Measurements from ENCODE around the gene LRIG2. TPM values are rescaled to one million over a fixed set of nuclear protein-coding genes. Genes with fewer than 3 reads are reported as not detected.
"Not testable (repeated sequence)": the region's sequence is repeated elsewhere in the genome, so short reads cannot be mapped to it uniquely, and the experiment has no call there.

The LRIG2 gene
- 13.9 and 14.8 TPM in 2 replicates for total RNA-seq (2021)
- Bru-seq, nascent RNA: percentile 81 among the genes with signal in this experiment
- percentile 87 among the genes with signal in this experiment for BruChase-seq, experiment 1, labeled RNA remaining after a 2-hour chase
- BruChase-seq, experiment 2, labeled RNA remaining after a 6-hour chase: percentile 82 among the genes with signal in this experiment
- long read RNA-seq, full-length matches to known transcripts: 5 of 12 reads
- long read RNA-seq, partial matches to known transcripts: 3 of 12 reads
- long read RNA-seq, other reads (novel, unspliced or antisense): 4 of 12 reads

- Histone ChIP-seq H3K4me3 (ENCODE audit: low read depth, low read length, poor library complexity, severe bottlenecking) (peak within 1 kb of the TSS; percentile 71), H3K27me3 (replicated peaks; ENCODE audit: insufficient read depth, low read depth, low read length, poor library complexity) (no peaks in the 10 kb centered on the region), H3K36me3 (ENCODE audit: insufficient read depth, low read length, poor library complexity, severe bottlenecking) (peaks cover 5% of the 10 kb centered on the region), H3K27ac (ENCODE audit: low read depth, low read length, poor library complexity, severe bottlenecking) (peak within 1 kb of the TSS; percentile 75), H3K9me3 (ENCODE audit: low read depth, low read length, poor library complexity, severe bottlenecking) (no peaks in the 10 kb centered on the region), H3K4me1 (ENCODE audit: insufficient read depth, low read length, poor library complexity, severe bottlenecking) (peaks cover 10% of the 10 kb centered on the region)
- DNase-seq (ENCODE audit: low spot score): peak; percentile 99
- POLR2A ChIA-PET (ENCODE audit: low non-redundant PET): no interaction called here
- TF ChIP-seq EZH2 (IDR thresholded peaks at IDR 0.05; ENCODE audit: borderline replicate concordance, low read depth, low read length, poor library complexity, severe bottlenecking) (no peak), CTCF (conservative IDR thresholded peaks at IDR 0.05; ENCODE audit: low read depth, low read length) (peak; percentile 98)
- CTCF ChIA-PET: interaction anchor here (0.5 to 1.7 kb wide), 19 partner anchors 11 to 595 kb away, joined by 3 to 14 read pairs (median 5); partner anchors contain the start of genes PPM1J and SLC16A1
- intact Hi-C loops (cut with micrococcal nuclease; ENCODE audit: unreplicated experiment): loop anchor here (2.0 kb wide), 2 partner anchors 192 to 356 kb away; no protein-coding TSS in a partner anchor
- BruUV-seq (replicated peaks): no TSS peak
These were observed at the start of gene LRIG2 for GRCh38 chr1:113072757-113073478. LRIG2 (plus strand) TSS chr1:113073198; CDS start chr1:113073407, 209 bp downstream.

- not testable (repeated sequence) for H3K9me3 ChIP-seq (ENCODE audit: low read depth, low read length, poor library complexity, severe bottlenecking)
These were observed 49.7 kb upstream of the LRIG2 start for GRCh38 chr1:113023316-113023715.

GRCh38 chr1:113027007-113027406, 46.0 kb upstream of the LRIG2 start:
- H3K36me3 ChIP-seq (ENCODE audit: insufficient read depth, low read length, poor library complexity, severe bottlenecking): no peaks in the 10 kb centered on the region
- no peak overlapping the region for H3K27ac ChIP-seq (ENCODE audit: low read depth, low read length, poor library complexity, severe bottlenecking)
- BruUV-seq (replicated peaks): no TSS peak
- POLR2A ChIA-PET (ENCODE audit: low non-redundant PET): no interaction called here
- intact Hi-C loops (cut with micrococcal nuclease; ENCODE audit: unreplicated experiment): no loop called here
- no peak for DNase-seq (ENCODE audit: low spot score)
- no peaks in the 10 kb centered on the region for H3K27me3 ChIP-seq (replicated peaks; ENCODE audit: insufficient read depth, low read depth, low read length, poor library complexity)
- CTCF ChIA-PET: no interaction called here
- TF ChIP-seq CTCF (conservative IDR thresholded peaks at IDR 0.05; ENCODE audit: low read depth, low read length) (no peak), EZH2 (IDR thresholded peaks at IDR 0.05; ENCODE audit: borderline replicate concordance, low read depth, low read length, poor library complexity, severe bottlenecking) (no peak)
- H3K4me3 ChIP-seq (ENCODE audit: low read depth, low read length, poor library complexity, severe bottlenecking): no peak overlapping the region
- no peaks in the 10 kb centered on the region for H3K9me3 ChIP-seq (ENCODE audit: low read depth, low read length, poor library complexity, severe bottlenecking)
- peaks cover under 1% of the 10 kb centered on the region for H3K4me1 ChIP-seq (ENCODE audit: insufficient read depth, low read length, poor library complexity, severe bottlenecking)

More at GRCh38 chr1:113023316-113023715, 49.7 kb upstream of the LRIG2 start:
- CTCF ChIA-PET; H3K4me3 ChIP-seq (ENCODE audit: low read depth, low read length, poor library complexity, severe bottlenecking); BruUV-seq (replicated peaks); H3K36me3 ChIP-seq (ENCODE audit: insufficient read depth, low read length, poor library complexity, severe bottlenecking); intact Hi-C loops (cut with micrococcal nuclease; ENCODE audit: unreplicated experiment); H3K27me3 ChIP-seq (replicated peaks; ENCODE audit: insufficient read depth, low read depth, low read length, poor library complexity); H3K27ac ChIP-seq (ENCODE audit: low read depth, low read length, poor library complexity, severe bottlenecking); DNase-seq (ENCODE audit: low spot score); POLR2A ChIA-PET (ENCODE audit: low non-redundant PET): not testable (repeated sequence)
- H3K4me1 ChIP-seq (ENCODE audit: insufficient read depth, low read length, poor library complexity, severe bottlenecking): peaks cover 10% of the 10 kb centered on the region

Measured in A673 (cell line).